Hepatocyte (in vitro differentiated cells): ENCODE measurements around the gene CDH5.

Source experiments
- CTCF ChIP-seq: fragments of 200-600 bp; sonication (generic); IDR thresholded peaks from 2 replicates; pipeline ENCODE4 v1.5.1; 2016; ENCODE audit warnings: antibody characterized with exemption, mild to moderate bottlenecking; ENCODE audit not compliant: poor library complexity
- EZH2 ChIP-seq: fragments of 200-600 bp; sonication (generic); IDR thresholded peaks from 2 replicates; pipeline ENCODE4 v1.6.1; 2016; ENCODE audit warnings: antibody characterized with exemption, mild to moderate bottlenecking, borderline replicate concordance
- EZH2phosphoT487 ChIP-seq: fragments of 200-600 bp; sonication (generic); IDR thresholded peaks from one replicate; pipeline ENCODE4 v1.6.1; 2018; ENCODE audit warnings: antibody characterized with exemption, mild to moderate bottlenecking, low read depth, moderate library complexity; ENCODE audit not compliant: unreplicated experiment, severe bottlenecking

DNA sequence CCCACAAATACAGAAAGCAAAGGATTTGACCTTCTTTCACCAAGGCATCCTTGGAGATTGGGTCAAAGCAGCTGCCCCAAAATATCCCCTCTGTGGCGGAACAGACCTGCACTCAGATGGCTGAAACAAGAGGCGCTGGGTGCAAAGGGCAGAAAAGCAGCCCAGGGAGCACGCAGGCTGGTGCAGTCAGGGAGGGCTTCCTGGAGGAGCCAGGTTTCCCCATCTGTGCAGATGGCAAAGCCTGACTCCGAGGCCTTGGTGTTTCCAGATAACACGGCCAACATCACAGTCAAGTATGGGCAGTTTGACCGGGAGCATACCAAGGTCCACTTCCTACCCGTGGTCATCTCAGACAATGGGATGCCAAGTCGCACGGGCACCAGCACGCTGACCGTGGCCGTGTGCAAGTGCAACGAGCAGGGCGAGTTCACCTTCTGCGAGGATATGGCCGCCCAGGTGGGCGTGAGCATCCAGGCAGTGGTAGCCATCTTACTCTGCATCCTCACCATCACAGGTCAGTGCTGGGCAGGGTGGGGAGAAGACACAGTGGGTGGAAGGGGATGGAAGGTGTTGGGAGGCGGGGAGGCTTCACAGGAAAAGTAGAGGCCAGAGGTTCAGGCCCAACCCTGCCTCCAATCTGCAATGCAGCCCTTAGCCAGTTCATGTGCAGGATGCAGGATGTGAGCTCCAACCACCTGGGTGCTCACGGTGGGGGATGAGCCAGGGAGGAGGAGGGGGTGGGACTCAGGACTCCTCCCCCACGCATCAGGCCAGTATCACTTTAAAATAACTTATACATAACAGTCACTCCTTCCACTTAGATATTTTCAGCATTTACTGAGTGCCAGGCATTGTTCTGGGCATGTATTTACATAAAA lies 34.3 kb downstream of the CDH5 start:
- no peak for TF ChIP-seq CTCF
- no peak for TF ChIP-seq EZH2
- no peak for TF ChIP-seq EZH2phosphoT487
